ENCODE data around the gene C9orf78. TPM values are rescaled to one million over a fixed set of nuclear protein-coding genes. Genes with fewer than 3 reads are reported as not detected.
A peak's percentile ranks its signal among the peaks of the same experiment; 100 is the strongest.

Gene C9orf78
- total and polyA plus RNA-seq, 9 of the 15 experiments (the other 6 are each of a cell fraction or from before 2014, with no cell fraction given): 94.6 to 266 (median 202) TPM

GRCh38 chr9:129863059-129863690 lies 28.1 kb upstream of the C9orf78 start (continued):
- TF ChIP-seq RBM17 (IDR thresholded peaks at IDR 0.05; ENCODE audit: borderline replicate concordance, low read depth, low read length) (no peak), PTTG1 (tag; IDR thresholded peaks at IDR 0.05; ENCODE audit: low read depth) (peak; percentile 77), BACH1 (tag; IDR thresholded peaks at IDR 0.05) (peak; percentile 93), POLR2AphosphoS5 (IDR thresholded peaks at IDR 0.05; ENCODE audit: control insufficient read depth, insufficient read depth, low read depth, low read length) (peak; percentile 100), MTF1 (CRISPR knock-in tag; IDR thresholded peaks at IDR 0.05; ENCODE audit: borderline replicate concordance) (no peak), ZNF175 (CRISPR knock-in tag; IDR thresholded peaks at IDR 0.05; ENCODE audit: low read depth) (peak; percentile 98), ZKSCAN8 (CRISPR knock-in tag; IDR thresholded peaks at IDR 0.05) (peak; percentile 92), ETV1 (tag; conservative IDR thresholded peaks at IDR 0.05; ENCODE audit: low read depth) (peak; percentile 100), KLF10 (CRISPR knock-in tag; IDR thresholded peaks at IDR 0.05) (no peak), ATF7 (IDR thresholded peaks at IDR 0.05) (no peak), FOXJ2 (tag; IDR thresholded peaks at IDR 0.05) (no peak), RBFOX2 (IDR thresholded peaks at IDR 0.05; ENCODE audit: low read depth, low read length) (peak; percentile 83), RFX1 (IDR thresholded peaks at IDR 0.05) (no peak), XRCC5 (IDR thresholded peaks at IDR 0.05; ENCODE audit: low read depth, low read length) (peak; percentile 98), KLF13 (tag; IDR thresholded peaks at IDR 0.05; ENCODE audit: borderline replicate concordance, low read depth) (peak; percentile 75; the same call in 1 of the 2 replicates), ZBTB26 (CRISPR knock-in tag; IDR thresholded peaks at IDR 0.05) (peak; percentile 47; the same call in 1 of the 2 replicates), KDM4B (IDR thresholded peaks at IDR 0.05; ENCODE audit: borderline replicate concordance in 2 of 2, low read depth in 1 of 2) (peak in 1 of 2 experiments; percentile 83; a peak in 1 of 4 replicates), ZNF717 (CRISPR knock-in tag; IDR thresholded peaks at IDR 0.05) (no peak), NEUROD1 (IDR thresholded peaks at IDR 0.05; ENCODE audit: borderline replicate concordance, low read depth, low read length, partially characterized antibody) (peak; percentile 99), WHSC1 (IDR thresholded peaks at IDR 0.05; ENCODE audit: low read length) (no peak)
- TF ChIP-seq, protein P1, sequence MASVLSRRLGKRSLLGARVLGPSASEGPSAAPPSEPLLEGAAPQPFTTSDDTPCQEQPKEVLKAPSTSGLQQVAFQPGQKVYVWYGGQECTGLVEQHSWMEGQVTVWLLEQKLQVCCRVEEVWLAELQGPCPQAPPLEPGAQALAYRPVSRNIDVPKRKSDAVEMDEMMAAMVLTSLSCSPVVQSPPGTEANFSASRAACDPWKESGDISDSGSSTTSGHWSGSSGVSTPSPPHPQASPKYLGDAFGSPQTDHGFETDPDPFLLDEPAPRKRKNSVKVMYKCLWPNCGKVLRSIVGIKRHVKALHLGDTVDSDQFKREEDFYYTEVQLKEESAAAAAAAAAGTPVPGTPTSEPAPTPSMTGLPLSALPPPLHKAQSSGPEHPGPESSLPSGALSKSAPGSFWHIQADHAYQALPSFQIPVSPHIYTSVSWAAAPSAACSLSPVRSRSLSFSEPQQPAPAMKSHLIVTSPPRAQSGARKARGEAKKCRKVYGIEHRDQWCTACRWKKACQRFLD (CRISPR knock-in tag; IDR thresholded peaks at IDR 0.05): peak; percentile 99
- TF ChIP-seq, protein P2, sequence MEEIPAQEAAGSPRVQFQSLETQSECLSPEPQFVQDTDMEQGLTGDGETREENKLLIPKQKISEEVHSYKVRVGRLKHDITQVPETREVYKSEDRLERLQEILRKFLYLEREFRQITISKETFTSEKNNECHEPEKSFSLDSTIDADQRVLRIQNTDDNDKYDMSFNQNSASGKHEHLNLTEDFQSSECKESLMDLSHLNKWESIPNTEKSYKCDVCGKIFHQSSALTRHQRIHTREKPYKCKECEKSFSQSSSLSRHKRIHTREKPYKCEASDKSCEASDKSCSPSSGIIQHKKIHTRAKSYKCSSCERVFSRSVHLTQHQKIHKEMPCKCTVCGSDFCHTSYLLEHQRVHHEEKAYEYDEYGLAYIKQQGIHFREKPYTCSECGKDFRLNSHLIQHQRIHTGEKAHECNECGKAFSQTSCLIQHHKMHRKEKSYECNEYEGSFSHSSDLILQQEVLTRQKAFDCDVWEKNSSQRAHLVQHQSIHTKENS (CRISPR knock-in tag; IDR thresholded peaks at IDR 0.05): no peak
- TF ChIP-seq, protein P3, sequence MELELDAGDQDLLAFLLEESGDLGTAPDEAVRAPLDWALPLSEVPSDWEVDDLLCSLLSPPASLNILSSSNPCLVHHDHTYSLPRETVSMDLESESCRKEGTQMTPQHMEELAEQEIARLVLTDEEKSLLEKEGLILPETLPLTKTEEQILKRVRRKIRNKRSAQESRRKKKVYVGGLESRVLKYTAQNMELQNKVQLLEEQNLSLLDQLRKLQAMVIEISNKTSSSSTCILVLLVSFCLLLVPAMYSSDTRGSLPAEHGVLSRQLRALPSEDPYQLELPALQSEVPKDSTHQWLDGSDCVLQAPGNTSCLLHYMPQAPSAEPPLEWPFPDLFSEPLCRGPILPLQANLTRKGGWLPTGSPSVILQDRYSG (tag; conservative IDR thresholded peaks at IDR 0.05; ENCODE audit: low read depth): peak; percentile 96
